ENCODE measurements around the gene NRG2.

The NRG2 gene

GRCh38 chr5:139926797-139927503 is 116.1 kb downstream of the NRG2 start:
- TF ChIP-seq MYC (IDR thresholded peaks at IDR 0.05; ENCODE audit: low read depth, low read length) (no peak), POLR2A (IDR thresholded peaks at IDR 0.05; ENCODE audit: extremely low read depth, insufficient read length) (no peak), MAX (IDR thresholded peaks at IDR 0.05; ENCODE audit: low read depth, low read length) (no peak), CTCF (IDR thresholded peaks at IDR 0.05; ENCODE audit: low read depth, low read length) (no peak)
- H3K4me3 ChIP-seq (ENCODE audit: low read depth, low read length) = no peak overlapping the region
- DNase-seq (ENCODE audit: low read depth) = no peak

- DNase-seq (ENCODE audit: low read depth) = no peak
- no peak overlapping the region for H3K4me3 ChIP-seq (ENCODE audit: low read depth, low read length)
- TF ChIP-seq MAX (IDR thresholded peaks at IDR 0.05; ENCODE audit: low read depth, low read length) (no peak), CTCF (IDR thresholded peaks at IDR 0.05; ENCODE audit: low read depth, low read length) (no peak), POLR2A (IDR thresholded peaks at IDR 0.05; ENCODE audit: extremely low read depth, insufficient read length) (no peak), MYC (IDR thresholded peaks at IDR 0.05; ENCODE audit: low read depth, low read length) (no peak)
These were observed 117.2 kb downstream of the NRG2 start for GRCh38 chr5:139925650-139926640.

- TF ChIP-seq MAX (IDR thresholded peaks at IDR 0.05; ENCODE audit: low read depth, low read length) (no peak), POLR2A (IDR thresholded peaks at IDR 0.05; ENCODE audit: extremely low read depth, insufficient read length) (no peak), CTCF (IDR thresholded peaks at IDR 0.05; ENCODE audit: low read depth, low read length) (no peak), MYC (IDR thresholded peaks at IDR 0.05; ENCODE audit: low read depth, low read length) (no peak)
- DNase-seq (ENCODE audit: low read depth) = no peak
- H3K4me3 ChIP-seq (ENCODE audit: low read depth, low read length) = no peak overlapping the region
These were observed 117.9 kb downstream of the NRG2 start for GRCh38 chr5:139925216-139925562.

GRCh38 chr5:139924294-139925215 is 118.5 kb downstream of the NRG2 start:
- no peak for DNase-seq (ENCODE audit: low read depth)
- TF ChIP-seq POLR2A (IDR thresholded peaks at IDR 0.05; ENCODE audit: extremely low read depth, insufficient read length) = no peak
- no peak for TF ChIP-seq CTCF (IDR thresholded peaks at IDR 0.05; ENCODE audit: low read depth, low read length)
- TF ChIP-seq MYC (IDR thresholded peaks at IDR 0.05; ENCODE audit: low read depth, low read length) = no peak
- TF ChIP-seq MAX (IDR thresholded peaks at IDR 0.05; ENCODE audit: low read depth, low read length) = no peak
- no peak overlapping the region for H3K4me3 ChIP-seq (ENCODE audit: low read depth, low read length)

GRCh38 chr5:139919308-139919707 is 123.8 kb downstream of the NRG2 start:
- DNase-seq (ENCODE audit: low read depth) = no peak
- no peak overlapping the region for H3K4me3 ChIP-seq (ENCODE audit: low read depth, low read length)
- no peak for TF ChIP-seq MAX (IDR thresholded peaks at IDR 0.05; ENCODE audit: low read depth, low read length)
- TF ChIP-seq POLR2A (IDR thresholded peaks at IDR 0.05; ENCODE audit: extremely low read depth, insufficient read length) = no peak

Measured in NB4 (cell line).